IPS DF 6.9 (cell line): Measurements from ENCODE around the gene PLXNA4.

Source experiments
- DNase-seq: peaks from one replicate; pipeline ENCODE4 v3.0.0-alpha.2; 2013; ENCODE audit warnings: low read depth, low spot score
- H3K27ac ChIP-seq: one replicate; pipeline ENCODE4 v1.5.1; 2013; ENCODE audit warnings: low read length, control low read depth
- H3K27me3 ChIP-seq: 2 replicates; pipeline ENCODE4 v1.6.1; 2013; ENCODE audit warnings: mild to moderate bottlenecking, low read length; ENCODE audit not compliant: control insufficient read depth, insufficient read depth
- H3K36me3 ChIP-seq: 2 replicates; pipeline ENCODE4 v1.6.1; 2013; ENCODE audit warnings: low read length; ENCODE audit not compliant: control insufficient read depth, insufficient read depth
- H3K4me1 ChIP-seq: 2 replicates; pipeline ENCODE4 v1.6.1; 2013; ENCODE audit warnings: low read length; ENCODE audit not compliant: control insufficient read depth, insufficient read depth
- H3K4me3 ChIP-seq: 2 replicates; pipeline ENCODE4 v1.5.1; 2013; ENCODE audit warnings: mild to moderate bottlenecking, low read length
- H3K9me3 ChIP-seq: 2 replicates; pipeline ENCODE4 v1.6.1; 2013; ENCODE audit warnings: low read length, inconsistent platforms; ENCODE audit not compliant: control insufficient read depth, insufficient read depth
- WGBS: extraction: QIAGEN DNeasy Blood & Tissue Kit; methylation state at CpG from one replicate; pipeline ENCODE4 v1.1.7; 2013; ENCODE audit warnings: mixed read lengths, missing lambda C conversion rate; ENCODE audit not compliant: insufficient read length, insufficient coverage; 5-methylcytosine and 5-hydroxymethylcytosine counted together

The PLXNA4 gene

GRCh38 chr7:132240262-132240661 lies 336.0 kb downstream of the PLXNA4 start:
- WGBS, result no CpG with 5 or more reads among the region's 3 CpGs
- Histone ChIP-seq H3K4me3 (no peak overlapping the region), H3K27me3 (no peaks in the 10 kb centered on the region; the same call in 1 of the 2 replicates), H3K4me1 (peaks cover 4% of the 10 kb centered on the region; the same call in 1 of the 2 replicates), H3K27ac (no peak overlapping the region), H3K9me3 (no peaks in the 10 kb centered on the region), H3K36me3 (no peaks in the 10 kb centered on the region)
- DNase-seq, result no peak

DNA sequence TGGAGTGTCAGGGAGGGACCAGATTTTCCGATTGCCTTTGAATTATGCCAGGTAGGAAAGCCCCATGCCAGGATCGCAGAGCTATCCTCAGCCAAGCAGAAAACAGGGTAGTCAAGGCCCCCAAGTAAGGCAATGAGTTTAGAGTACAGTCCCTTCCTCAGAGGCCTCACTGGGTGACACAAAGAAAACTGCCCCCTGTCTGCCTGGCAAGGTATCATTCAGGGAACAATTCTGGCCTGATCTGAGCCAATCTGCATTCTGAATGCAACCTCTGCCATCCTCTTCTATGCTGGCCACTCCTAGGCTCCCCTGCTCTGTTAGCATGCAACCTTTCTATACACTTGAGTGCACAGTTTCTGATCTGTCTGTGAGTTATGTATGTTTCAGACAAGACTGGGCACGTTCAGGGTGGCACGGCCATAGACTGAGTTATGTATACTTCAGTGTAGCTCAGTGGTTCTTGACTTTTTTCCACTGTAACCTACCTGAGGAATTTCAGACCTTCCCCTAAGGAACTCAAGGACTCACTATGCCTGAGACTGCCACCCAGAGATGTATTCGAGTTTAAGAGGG lies 336.8 kb downstream of the PLXNA4 start:
- H3K27me3 ChIP-seq, result no peaks in the 10 kb centered on the region; the same call in 1 of the 2 replicates
- no CpG with 5 or more reads among the region's 5 CpGs for WGBS

DNA sequence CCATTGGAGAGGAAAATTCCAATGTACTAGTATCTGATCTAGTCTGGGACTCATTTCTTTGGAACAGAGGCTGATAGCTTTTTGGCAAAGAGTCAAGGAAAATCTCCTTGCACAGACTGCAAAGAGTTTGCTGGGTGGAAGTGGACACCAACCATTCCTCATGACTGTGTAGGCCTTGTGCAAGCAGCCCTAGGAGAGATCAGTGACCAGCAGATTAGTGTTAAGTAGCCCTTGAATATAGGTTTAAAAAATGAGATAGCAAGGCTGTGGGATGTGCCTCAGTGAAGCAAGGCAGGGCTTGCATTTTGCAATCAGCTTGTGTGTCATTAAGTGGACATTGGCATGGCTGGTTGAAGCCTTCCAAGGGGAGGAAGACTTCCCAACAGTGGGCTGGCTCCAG lies 341.6 kb downstream of the PLXNA4 start:
- no peaks in the 10 kb centered on the region; the same call in 1 of the 2 replicates for H3K27me3 ChIP-seq
- no peaks in the 10 kb centered on the region for H3K36me3 ChIP-seq
- H3K4me1 ChIP-seq, result peaks cover 3% of the 10 kb centered on the region; the same call in 1 of the 2 replicates
- H3K4me3 ChIP-seq, result no peak overlapping the region
- H3K27ac ChIP-seq, result no peak overlapping the region
- no peaks in the 10 kb centered on the region for H3K9me3 ChIP-seq
- no peak for DNase-seq

More for the DNA sequence above, 336.8 kb downstream of the PLXNA4 start:
- H3K4me3 ChIP-seq, result no peak overlapping the region
- no peak overlapping the region for H3K27ac ChIP-seq
- peaks cover 4% of the 10 kb centered on the region; the same call in 1 of the 2 replicates for H3K4me1 ChIP-seq
- no peak for DNase-seq
- H3K9me3 ChIP-seq, result no peaks in the 10 kb centered on the region
- H3K36me3 ChIP-seq, result no peaks in the 10 kb centered on the region

DNA sequence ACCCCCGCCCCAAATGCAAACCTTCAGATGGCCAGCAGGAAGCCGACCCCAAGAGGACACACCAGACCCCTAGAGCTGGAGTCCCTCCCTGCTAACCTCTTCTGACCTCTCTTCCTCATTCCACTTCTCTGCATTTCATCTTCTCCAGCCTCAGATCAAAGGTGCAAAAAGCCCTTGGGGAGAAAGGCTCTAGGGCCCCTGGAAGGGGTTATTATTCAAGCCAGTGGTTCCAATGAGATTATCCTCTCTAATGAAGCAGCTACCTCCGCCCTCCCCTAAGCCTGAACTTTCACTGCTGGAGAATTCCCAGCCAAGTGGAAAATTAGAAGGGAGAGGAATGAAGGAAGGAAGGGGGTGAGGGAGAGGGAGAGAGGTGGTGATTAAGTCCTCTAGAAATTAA lies 343.9 kb downstream of the PLXNA4 start:
- no peak for DNase-seq

DNA sequence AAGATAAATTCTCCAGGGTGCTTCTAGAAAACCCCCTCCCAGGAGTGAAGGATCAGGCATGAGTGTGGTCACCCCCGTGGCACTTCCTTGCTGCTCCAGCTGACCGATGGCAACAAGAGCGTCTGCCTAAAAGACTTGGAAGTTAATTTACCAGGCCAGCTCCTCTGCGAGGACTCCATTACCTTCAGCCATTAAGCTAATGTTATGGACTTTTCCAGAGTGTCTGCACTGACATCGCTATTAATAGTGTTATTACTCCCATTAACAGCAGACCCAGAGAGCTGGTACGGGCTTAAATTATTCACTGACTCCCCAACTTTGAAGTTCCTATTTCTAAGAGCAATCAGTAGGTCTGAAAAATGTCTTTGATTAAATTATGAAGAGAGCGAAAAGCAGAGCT lies 345.8 kb downstream of the PLXNA4 start:
- H3K4me3 ChIP-seq, result no peak overlapping the region
- no peak for DNase-seq
- no peaks in the 10 kb centered on the region for H3K9me3 ChIP-seq
- no peaks in the 10 kb centered on the region for H3K36me3 ChIP-seq
- no peak overlapping the region for H3K27ac ChIP-seq
- H3K4me1 ChIP-seq, result peaks cover 2% of the 10 kb centered on the region; the same call in 1 of the 2 replicates
- H3K27me3 ChIP-seq, result no peaks in the 10 kb centered on the region; the same call in 1 of the 2 replicates
- no CpG with 5 or more reads among the region's 7 CpGs for WGBS

More for the DNA sequence above, 343.9 kb downstream of the PLXNA4 start:
- Histone ChIP-seq H3K27me3 (no peaks in the 10 kb centered on the region; the same call in 1 of the 2 replicates), H3K4me1 (peaks cover 3% of the 10 kb centered on the region; the same call in 1 of the 2 replicates), H3K9me3 (no peaks in the 10 kb centered on the region), H3K27ac (no peak overlapping the region), H3K36me3 (no peaks in the 10 kb centered on the region), H3K4me3 (no peak overlapping the region)
- no CpG with 5 or more reads among the region's 3 CpGs for WGBS

GRCh38 chr7:132228240-132228639 lies 348.0 kb downstream of the PLXNA4 start:
- no CpG with 5 or more reads among the region's 14 CpGs for WGBS
- Histone ChIP-seq H3K27me3 (no peaks in the 10 kb centered on the region), H3K9me3 (no peaks in the 10 kb centered on the region), H3K36me3 (no peaks in the 10 kb centered on the region), H3K4me3 (no peak overlapping the region), H3K4me1 (peaks cover 2% of the 10 kb centered on the region; the same call in 1 of the 2 replicates), H3K27ac (no peak overlapping the region)
- DNase-seq, result no peak

DNA sequence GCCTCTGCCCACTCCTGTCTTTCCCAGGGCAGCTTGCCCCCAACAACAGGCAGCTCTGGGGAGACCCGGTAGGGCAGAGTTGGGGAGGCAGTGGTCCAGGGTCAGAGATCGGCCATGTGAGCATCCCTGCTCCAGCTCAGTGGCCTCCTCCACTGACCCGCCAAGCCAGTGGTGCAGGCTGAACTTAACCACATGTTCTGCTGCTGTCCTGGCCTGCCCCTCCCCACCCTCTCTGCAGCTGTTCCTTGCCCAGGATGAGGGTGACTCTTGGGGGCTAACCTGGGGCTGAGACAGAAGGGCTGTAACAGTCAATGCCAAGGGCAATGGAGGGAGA lies 349.3 kb downstream of the PLXNA4 start:
- no CpG with 5 or more reads among the region's 3 CpGs for WGBS

GRCh38 chr7:132226046-132226956 lies 350.0 kb downstream of the PLXNA4 start:
- Histone ChIP-seq H3K27ac (no peak overlapping the region), H3K4me1 (peaks cover 2% of the 10 kb centered on the region; the same call in 1 of the 2 replicates), H3K36me3 (no peaks in the 10 kb centered on the region), H3K27me3 (no peaks in the 10 kb centered on the region), H3K9me3 (no peaks in the 10 kb centered on the region), H3K4me3 (no peak overlapping the region)
- no CpG with 5 or more reads among the region's 11 CpGs for WGBS
- DNase-seq, result no peak

More for the DNA sequence above, 349.3 kb downstream of the PLXNA4 start:
- Histone ChIP-seq H3K27me3 (no peaks in the 10 kb centered on the region), H3K36me3 (no peaks in the 10 kb centered on the region), H3K9me3 (no peaks in the 10 kb centered on the region), H3K27ac (no peak overlapping the region), H3K4me3 (no peak overlapping the region), H3K4me1 (peaks cover 2% of the 10 kb centered on the region; the same call in 1 of the 2 replicates)
- no peak for DNase-seq

GRCh38 chr7:132225216-132226030 lies 350.8 kb downstream of the PLXNA4 start:
- DNase-seq, result no peak
- Histone ChIP-seq H3K4me3 (no peak overlapping the region), H3K36me3 (no peaks in the 10 kb centered on the region), H3K27me3 (no peaks in the 10 kb centered on the region), H3K4me1 (peaks cover 2% of the 10 kb centered on the region; the same call in 1 of the 2 replicates), H3K9me3 (no peaks in the 10 kb centered on the region), H3K27ac (no peak overlapping the region)
- WGBS, result no CpG with 5 or more reads among the region's 8 CpGs

- Histone ChIP-seq H3K27me3 (no peaks in the 10 kb centered on the region; the same call in 1 of the 2 replicates), H3K27ac (no peak overlapping the region), H3K9me3 (no peaks in the 10 kb centered on the region), H3K36me3 (no peaks in the 10 kb centered on the region), H3K4me1 (peaks cover 3% of the 10 kb centered on the region), H3K4me3 (no peak overlapping the region)
- DNase-seq, result no peak
Observed at GRCh38 chr7:132221356-132221755, 354.9 kb downstream of the PLXNA4 start.
